HG03045 (cell line): ENCODE measurements around the gene ZNF74.
"Not testable (repeated sequence)": the region's sequence is repeated elsewhere in the genome, so short reads cannot be mapped to it uniquely, and the experiment has no call there.

Source experiments
- ATAC-seq: cut with Tn5 transposase; IDR thresholded peaks from one replicate; pipeline ENCODE4 v1.9.1; 2021; ENCODE audit warnings: mild to moderate bottlenecking, moderate library complexity; ENCODE audit not compliant: unreplicated experiment

The ZNF74 gene

GRCh38 chr22:20399866-20400605, 6.1 kb downstream of the ZNF74 start:
- no peak for ATAC-seq

DNA sequence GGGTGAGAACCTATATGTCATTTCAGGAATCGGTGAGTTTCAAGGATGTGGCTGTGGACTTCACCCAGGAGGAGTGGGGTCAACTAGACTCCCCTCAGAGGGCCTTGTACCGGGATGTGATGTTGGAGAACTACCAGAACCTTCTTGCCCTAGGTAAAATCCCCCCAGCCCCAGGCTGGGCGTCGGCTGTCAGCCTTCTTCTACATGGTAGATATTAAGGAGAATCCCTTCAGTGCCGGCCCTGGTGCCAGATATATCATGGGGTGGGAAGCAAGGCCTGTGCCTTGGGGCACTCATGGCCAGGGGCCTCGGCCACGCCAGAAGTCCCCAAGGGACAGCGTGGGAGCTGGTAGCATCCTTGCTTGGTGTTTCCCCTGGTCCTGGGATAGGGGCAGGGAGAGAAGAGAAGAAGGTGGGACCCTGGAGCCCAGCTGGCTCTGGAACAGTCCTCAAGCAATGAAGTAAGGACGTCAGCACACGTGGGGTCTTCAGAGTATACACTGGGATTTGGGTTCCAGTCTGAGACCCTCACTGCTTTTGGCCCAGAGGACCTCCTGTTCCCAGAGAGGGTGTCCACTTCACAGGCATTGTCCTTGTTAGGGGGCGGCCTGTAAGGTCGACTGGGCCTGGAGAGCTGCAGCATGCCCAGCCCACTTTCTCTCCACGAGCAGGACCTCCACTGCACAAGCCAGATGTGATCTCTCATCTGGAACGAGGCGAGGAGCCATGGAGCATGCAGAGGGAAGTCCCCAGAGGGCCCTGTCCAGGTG, 6.8 kb downstream of the ZNF74 start:
- ATAC-seq, result no peak

DNA sequence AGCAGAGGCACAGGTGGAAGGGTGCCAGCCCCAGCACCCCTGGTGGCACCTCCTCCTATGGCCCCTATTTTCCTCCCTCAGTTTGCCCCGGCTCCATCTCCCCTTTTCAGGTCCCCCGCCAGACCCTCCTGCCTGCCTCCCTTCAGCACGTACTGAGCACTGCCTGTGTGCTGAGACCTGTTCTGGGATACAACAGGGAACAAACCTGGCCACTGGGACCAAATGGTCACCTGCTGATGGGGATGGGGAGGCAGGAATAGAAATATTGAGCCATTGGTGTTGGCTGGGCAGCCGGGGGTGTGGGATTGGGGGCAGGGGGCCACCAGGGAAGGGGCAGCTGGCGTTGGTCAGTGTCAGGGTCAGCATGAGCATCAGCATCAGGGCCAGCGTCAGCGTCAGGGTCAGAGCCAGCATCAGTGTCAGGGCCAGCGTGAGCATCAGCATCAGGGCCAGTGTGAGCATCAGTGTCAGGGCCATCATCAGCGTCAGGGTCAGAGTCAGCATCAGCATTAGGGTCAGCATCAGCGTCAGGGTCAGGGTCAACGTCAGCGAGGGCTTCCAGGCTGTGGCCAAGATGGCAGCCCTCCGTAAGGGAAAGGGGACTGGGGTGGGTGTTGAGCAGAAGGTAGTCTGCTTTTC, 7.5 kb downstream of the ZNF74 start:
- ATAC-seq, result no peak

GRCh38 chr22:20402960-20403778, 9.2 kb downstream of the ZNF74 start:
- no peak for ATAC-seq

GRCh38 chr22:20403779-20404140, 9.8 kb downstream of the ZNF74 start:
- ATAC-seq, result no peak

DNA sequence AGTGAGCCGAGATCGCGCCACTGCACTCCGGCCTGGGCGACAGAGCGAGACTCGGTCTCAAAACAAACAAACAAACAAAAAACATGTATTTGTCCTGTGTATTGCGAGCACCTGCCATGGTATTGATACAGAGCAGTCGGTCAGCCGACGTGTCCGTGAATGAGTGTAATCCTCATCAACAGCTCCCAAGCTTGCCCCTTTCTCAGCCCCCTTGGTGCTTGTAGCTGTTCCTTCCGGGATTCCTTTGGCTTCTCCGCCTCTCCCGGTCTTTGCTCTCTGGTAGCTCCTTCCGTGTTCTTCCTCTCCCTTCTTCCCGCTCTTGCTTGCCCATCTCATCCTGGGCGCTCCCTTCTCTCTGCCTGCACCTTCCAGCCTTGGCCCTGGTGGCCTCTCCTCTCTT, 10.9 kb downstream of the ZNF74 start:
- no peak for ATAC-seq

DNA sequence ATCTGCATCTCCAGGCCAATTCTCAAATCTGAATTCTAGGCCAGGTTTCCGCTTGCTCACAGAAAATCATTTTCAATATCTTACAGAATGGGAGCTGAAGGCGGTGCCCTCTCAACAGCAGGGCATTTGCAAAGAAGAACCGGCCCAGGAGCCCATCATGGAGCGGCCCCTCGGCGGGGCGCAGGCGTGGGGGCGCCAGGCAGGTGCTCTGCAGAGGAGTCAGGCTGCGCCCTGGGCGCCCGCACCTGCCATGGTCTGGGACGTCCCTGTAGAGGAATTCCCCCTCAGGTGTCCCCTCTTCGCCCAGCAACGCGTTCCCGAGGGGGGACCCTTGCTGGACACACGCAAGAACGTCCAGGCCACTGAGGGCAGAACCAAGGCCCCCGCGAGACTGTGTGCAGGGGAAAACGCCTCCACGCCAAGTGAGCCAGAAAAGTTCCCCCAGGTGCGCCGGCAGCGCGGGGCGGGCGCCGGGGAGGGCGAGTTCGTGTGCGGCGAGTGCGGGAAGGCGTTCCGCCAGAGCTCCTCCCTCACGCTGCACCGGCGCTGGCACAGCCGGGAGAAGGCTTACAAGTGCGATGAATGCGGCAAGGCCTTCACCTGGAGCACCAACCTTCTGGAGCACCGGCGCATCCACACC, 11.5 kb downstream of the ZNF74 start:
- ATAC-seq, result no peak

GRCh38 chr22:20405931-20406685, 12.2 kb downstream of the ZNF74 start:
- no peak for ATAC-seq

DNA sequence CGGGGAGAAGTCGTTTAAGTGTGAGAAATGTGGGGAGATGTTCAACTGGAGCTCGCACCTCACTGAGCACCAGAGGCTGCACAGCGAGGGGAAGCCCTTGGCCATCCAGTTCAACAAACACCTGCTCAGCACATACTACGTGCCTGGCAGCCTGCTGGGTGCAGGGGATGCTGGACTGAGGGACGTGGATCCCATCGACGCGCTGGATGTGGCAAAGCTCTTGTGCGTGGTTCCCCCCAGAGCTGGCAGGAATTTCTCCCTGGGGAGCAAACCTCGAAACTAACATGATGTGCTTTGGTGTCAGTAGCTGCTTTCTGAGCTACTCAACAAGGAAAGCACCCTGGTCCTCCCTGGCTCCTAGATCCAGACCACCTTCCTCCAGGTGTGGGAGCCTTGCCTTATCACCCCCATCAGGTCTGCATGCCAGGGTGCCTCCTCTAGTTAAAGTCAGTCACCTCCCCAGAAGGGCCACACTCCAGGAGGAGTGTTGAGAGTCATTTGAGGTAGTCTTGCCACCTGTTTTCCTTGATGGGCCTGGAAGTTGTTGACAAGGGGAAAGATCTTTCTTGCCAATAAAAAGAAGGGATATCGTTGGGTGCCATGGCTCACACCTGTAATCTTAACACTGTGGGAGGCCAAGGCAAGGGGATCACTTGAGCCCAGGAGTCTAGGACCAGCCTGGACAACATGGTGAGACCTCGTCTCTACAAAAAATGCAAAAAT, 12.9 kb downstream of the ZNF74 start:
- ATAC-seq, result no peak

GRCh38 chr22:20407829-20408228, 13.9 kb downstream of the ZNF74 start:
- no peak for ATAC-seq

DNA sequence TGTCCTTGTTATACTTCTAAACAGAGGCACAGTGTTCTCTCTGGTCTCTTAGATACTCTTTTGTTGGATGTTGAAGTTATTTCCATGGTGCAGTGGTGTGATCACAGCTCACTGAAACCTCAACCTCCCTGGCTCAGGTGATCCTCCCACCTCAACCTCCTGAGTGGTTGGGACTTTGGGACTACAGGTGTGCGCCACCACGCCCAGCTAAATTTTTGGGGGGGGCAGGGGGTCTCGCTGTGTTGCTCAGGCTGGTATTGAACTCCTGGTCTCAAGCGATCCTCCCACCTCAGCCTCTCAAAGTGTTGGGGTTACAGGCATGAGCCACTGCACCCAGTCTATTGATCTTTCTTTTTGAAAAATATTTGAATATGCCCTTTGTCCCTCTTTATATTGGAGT, 14.9 kb downstream of the ZNF74 start:
- no peak for ATAC-seq

- not testable (repeated sequence) for ATAC-seq
Measured at GRCh38 chr22:20409385-20409784, 15.4 kb downstream of the ZNF74 start.

DNA sequence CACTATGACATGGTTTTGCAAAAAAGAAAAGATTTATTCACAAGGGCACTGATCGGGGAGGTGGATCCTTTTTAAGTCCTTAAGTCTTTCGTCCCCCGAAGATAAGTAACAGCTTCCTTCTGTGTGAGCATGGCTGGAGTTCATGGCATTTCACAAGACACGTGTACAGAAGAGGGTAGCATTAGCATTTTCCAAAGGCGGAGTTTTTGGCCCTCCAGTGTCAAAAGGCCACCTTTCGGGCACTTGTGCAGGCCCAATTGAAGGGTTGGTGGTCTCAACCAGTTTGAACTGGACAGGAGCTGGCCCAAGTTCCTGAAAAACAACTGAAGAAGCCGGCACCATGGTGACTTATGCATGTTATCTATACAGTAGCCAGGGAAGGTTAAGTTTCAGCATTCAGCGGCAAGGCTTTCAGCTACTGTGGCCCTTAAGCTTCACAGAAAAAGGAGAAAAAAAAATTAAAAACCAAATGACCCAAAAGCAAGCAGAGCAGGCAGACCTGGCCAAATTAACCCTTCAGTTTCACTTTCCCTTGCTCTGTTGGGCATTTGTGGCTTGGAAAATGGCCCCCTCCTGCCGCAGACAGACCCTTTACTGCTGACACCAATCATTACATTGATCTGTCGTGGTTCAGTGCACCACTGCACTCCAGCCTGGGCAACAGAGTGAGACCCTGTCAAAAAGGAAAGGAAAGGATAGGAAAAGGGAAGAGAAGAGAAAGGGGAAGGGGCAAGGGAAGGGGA, 18.7 kb downstream of the ZNF74 start:
- ATAC-seq, result no peak

GRCh38 chr22:20413217-20414058, 19.5 kb downstream of the ZNF74 start:
- ATAC-seq, result no peak

GRCh38 chr22:20414059-20414440, 20.1 kb downstream of the ZNF74 start:
- no peak for ATAC-seq

- no peak for ATAC-seq
Measured at GRCh38 chr22:20414450-20414849, 20.5 kb downstream of the ZNF74 start.

- ATAC-seq, result not testable (repeated sequence)
Measured at GRCh38 chr22:20415241-20415640, 21.3 kb downstream of the ZNF74 start.

- ATAC-seq, result not testable (repeated sequence)
Measured at GRCh38 chr22:20415699-20416098, 21.7 kb downstream of the ZNF74 start.
